ENCODE results near the gene CHMP4A. TPM values are rescaled to one million over a fixed set of nuclear protein-coding genes. Genes with fewer than 3 reads are reported as not detected.

CHMP4A gene
- total and polyA plus RNA-seq, 2 of the 13 experiments (the other 11 are each of a cell fraction or from before 2014, with no cell fraction given): 83.6 to 113 TPM

GRCh38 chr14:24232645-24233537, 19.6 kb upstream of the CHMP4A start, which contains the start of gene GMPR2 (continued):
- TF ChIP-seq MLLT10 (CRISPR knock-in tag; IDR thresholded peaks at IDR 0.05) (no peak), HBP1 (CRISPR knock-in tag; IDR thresholded peaks at IDR 0.05; ENCODE audit: low read depth) (peak; percentile 97), ZNF383 (CRISPR knock-in tag; IDR thresholded peaks at IDR 0.05; ENCODE audit: borderline replicate concordance) (peak; percentile 99), TCF7 (IDR thresholded peaks at IDR 0.05; ENCODE audit: low read depth) (no peak), TRIM24 (CRISPR knock-in tag; IDR thresholded peaks at IDR 0.05) (no peak), ZNF138 (CRISPR knock-in tag; IDR thresholded peaks at IDR 0.05; ENCODE audit: low read depth) (no peak; the same call in 1 of the 2 replicates), ZNF362 (CRISPR knock-in tag; IDR thresholded peaks at IDR 0.05; ENCODE audit: borderline replicate concordance) (no peak; the same call in 1 of the 2 replicates), ZNF101 (CRISPR knock-in tag; IDR thresholded peaks at IDR 0.05; ENCODE audit: borderline replicate concordance, low read depth) (peak; percentile 20; the same call in 1 of the 2 replicates), ZNF614 (CRISPR knock-in tag; IDR thresholded peaks at IDR 0.05; ENCODE audit: borderline replicate concordance) (peak; percentile 58; the same call in 1 of the 2 replicates), STAG1 (CRISPR knock-in tag; IDR thresholded peaks at IDR 0.05) (no peak; the same call in 1 of the 2 replicates), MED1 (CRISPR knock-in tag; IDR thresholded peaks at IDR 0.05) (peak; percentile 82), NCOA5 (CRISPR knock-in tag; IDR thresholded peaks at IDR 0.05) (peak; percentile 37; the same call in 1 of the 2 replicates), MLXIP (CRISPR knock-in tag; IDR thresholded peaks at IDR 0.05; ENCODE audit: borderline replicate concordance) (peak; percentile 68; the same call in 1 of the 2 replicates), MBD4 (IDR thresholded peaks at IDR 0.05; ENCODE audit: borderline replicate concordance, low read length) (no peak), CENPBD1 (CRISPR knock-in tag; IDR thresholded peaks at IDR 0.05; ENCODE audit: borderline replicate concordance, low read depth) (no peak), ZNF557 (CRISPR knock-in tag; IDR thresholded peaks at IDR 0.05) (peak; percentile 92; the same call in 1 of the 2 replicates), HHEX (CRISPR knock-in tag; IDR thresholded peaks at IDR 0.05) (peak; percentile 32; the same call in 1 of the 2 replicates), HNF1B (CRISPR knock-in tag; IDR thresholded peaks at IDR 0.05) (peak; percentile 26)

All from HepG2 (cell line).